ENCODE measurements around the gene CXCL14.

DNA sequence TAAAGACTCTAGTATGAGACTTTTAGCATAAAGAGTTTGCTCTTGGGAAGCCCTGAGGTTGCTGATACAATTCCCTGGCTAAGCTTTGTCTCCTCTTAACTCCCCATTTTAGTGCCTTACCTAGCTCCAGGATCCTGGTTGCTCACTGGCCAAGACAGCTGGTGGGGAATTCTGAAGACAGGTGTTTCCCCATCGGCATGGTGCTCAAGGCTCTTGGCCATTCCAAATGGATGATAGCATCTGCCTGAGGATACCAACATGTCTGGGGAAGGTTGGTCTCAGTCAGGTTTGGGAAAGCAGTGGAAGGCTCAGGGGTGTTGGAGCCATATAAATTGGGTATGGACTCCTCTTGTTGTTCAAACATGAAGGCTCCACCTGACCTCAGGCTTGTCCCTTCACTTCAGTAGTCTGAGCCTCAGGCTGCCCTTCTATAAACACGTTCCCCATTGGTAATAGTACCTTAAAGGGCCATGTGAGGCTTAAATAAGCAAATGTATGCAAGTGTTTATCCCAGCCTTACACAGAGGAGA, 44.5 kb upstream of the CXCL14 start:
- TF ChIP-seq, protein P1, sequence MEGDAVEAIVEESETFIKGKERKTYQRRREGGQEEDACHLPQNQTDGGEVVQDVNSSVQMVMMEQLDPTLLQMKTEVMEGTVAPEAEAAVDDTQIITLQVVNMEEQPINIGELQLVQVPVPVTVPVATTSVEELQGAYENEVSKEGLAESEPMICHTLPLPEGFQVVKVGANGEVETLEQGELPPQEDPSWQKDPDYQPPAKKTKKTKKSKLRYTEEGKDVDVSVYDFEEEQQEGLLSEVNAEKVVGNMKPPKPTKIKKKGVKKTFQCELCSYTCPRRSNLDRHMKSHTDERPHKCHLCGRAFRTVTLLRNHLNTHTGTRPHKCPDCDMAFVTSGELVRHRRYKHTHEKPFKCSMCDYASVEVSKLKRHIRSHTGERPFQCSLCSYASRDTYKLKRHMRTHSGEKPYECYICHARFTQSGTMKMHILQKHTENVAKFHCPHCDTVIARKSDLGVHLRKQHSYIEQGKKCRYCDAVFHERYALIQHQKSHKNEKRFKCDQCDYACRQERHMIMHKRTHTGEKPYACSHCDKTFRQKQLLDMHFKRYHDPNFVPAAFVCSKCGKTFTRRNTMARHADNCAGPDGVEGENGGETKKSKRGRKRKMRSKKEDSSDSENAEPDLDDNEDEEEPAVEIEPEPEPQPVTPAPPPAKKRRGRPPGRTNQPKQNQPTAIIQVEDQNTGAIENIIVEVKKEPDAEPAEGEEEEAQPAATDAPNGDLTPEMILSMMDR (IDR thresholded peaks at IDR 0.05): no peak
- TF ChIP-seq POLR2A (IDR thresholded peaks at IDR 0.05): no peak
